NCI-H1930 (cell line): ENCODE results near the gene TTLL11.

Experiments used
- DNase-seq, 2 experiments: peaks; one replicate each; lab custom pipeline; 2025; lab: John Stamatoyannopoulos, UW

The TTLL11 gene

GRCh38 chr9:121937240-121937639, 155.9 kb downstream of the TTLL11 start:
- DNase-seq: no peak

- DNase-seq: no peak
These were observed 157.4 kb downstream of the TTLL11 start for GRCh38 chr9:121935739-121936138.

GRCh38 chr9:121930956-121931355, 162.2 kb downstream of the TTLL11 start:
- DNase-seq: no peak

GRCh38 chr9:121929893-121930875, 162.9 kb downstream of the TTLL11 start:
- DNase-seq: no peak

GRCh38 chr9:121927636-121928035, 165.5 kb downstream of the TTLL11 start:
- no peak for DNase-seq

- no peak for DNase-seq
These were observed 166.0 kb downstream of the TTLL11 start for GRCh38 chr9:121927081-121927480.

GRCh38 chr9:121926351-121926801, 166.7 kb downstream of the TTLL11 start:
- no peak for DNase-seq

- no peak for DNase-seq
These were observed 167.2 kb downstream of the TTLL11 start for GRCh38 chr9:121925935-121926334.

- no peak for DNase-seq
These were observed 168.4 kb downstream of the TTLL11 start for GRCh38 chr9:121924700-121925099.

- DNase-seq: no peak
These were observed 171.7 kb downstream of the TTLL11 start for GRCh38 chr9:121921444-121921843.

- DNase-seq: no peak
These were observed 175.5 kb downstream of the TTLL11 start for GRCh38 chr9:121917375-121918335.

GRCh38 chr9:121915304-121915625, 177.8 kb downstream of the TTLL11 start:
- no peak for DNase-seq

- no peak for DNase-seq
These were observed 178.4 kb downstream of the TTLL11 start for GRCh38 chr9:121914604-121915303.

GRCh38 chr9:121914017-121914595, 179.0 kb downstream of the TTLL11 start:
- no peak for DNase-seq

- DNase-seq: no peak
These were observed 180.1 kb downstream of the TTLL11 start for GRCh38 chr9:121912812-121913627.

GRCh38 chr9:121910491-121911040, 182.5 kb downstream of the TTLL11 start:
- DNase-seq: no peak

GRCh38 chr9:121909111-121909510, 184.0 kb downstream of the TTLL11 start:
- no peak for DNase-seq

GRCh38 chr9:121906074-121906870, 186.8 kb downstream of the TTLL11 start:
- DNase-seq: no peak

GRCh38 chr9:121902461-121903135, 190.5 kb downstream of the TTLL11 start:
- DNase-seq: no peak
